LNCAP (cell line): ENCODE measurements around the gene CSTF1.

Experiments
- TF ChIP-seq, protein P1 (sequence below): fragments of 450-650 bp; IDR thresholded peaks from 2 replicates; pipeline ENCODE4 v1.5.1; 2017; ENCODE audit warnings: mild to moderate bottlenecking

Gene CSTF1

GRCh38 chr20:56350842-56351241 lies 41.6 kb upstream of the CSTF1 start:
- TF ChIP-seq, protein P1, sequence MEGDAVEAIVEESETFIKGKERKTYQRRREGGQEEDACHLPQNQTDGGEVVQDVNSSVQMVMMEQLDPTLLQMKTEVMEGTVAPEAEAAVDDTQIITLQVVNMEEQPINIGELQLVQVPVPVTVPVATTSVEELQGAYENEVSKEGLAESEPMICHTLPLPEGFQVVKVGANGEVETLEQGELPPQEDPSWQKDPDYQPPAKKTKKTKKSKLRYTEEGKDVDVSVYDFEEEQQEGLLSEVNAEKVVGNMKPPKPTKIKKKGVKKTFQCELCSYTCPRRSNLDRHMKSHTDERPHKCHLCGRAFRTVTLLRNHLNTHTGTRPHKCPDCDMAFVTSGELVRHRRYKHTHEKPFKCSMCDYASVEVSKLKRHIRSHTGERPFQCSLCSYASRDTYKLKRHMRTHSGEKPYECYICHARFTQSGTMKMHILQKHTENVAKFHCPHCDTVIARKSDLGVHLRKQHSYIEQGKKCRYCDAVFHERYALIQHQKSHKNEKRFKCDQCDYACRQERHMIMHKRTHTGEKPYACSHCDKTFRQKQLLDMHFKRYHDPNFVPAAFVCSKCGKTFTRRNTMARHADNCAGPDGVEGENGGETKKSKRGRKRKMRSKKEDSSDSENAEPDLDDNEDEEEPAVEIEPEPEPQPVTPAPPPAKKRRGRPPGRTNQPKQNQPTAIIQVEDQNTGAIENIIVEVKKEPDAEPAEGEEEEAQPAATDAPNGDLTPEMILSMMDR = no peak

- TF ChIP-seq, protein P1 = no peak
These were observed 39.9 kb upstream of the CSTF1 start for GRCh38 chr20:56352345-56353055.

DNA sequence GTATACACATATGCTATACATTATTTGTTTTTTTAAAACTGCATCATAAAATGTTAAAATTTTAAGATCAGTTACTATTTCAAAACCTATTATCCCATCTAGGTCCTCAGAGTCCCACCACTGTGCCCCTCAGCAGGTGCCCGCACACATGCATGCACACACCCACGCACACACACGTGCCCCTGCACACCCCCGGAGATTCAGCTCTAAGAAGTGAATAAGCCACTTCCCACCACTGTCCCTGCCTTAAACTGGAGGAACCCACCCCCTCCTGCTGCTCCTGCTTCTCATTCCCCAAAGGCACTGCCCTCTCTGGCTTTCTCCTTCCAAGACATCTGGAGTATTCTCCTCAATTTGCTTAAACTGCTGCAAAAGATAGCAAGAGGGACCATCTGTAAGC lies 39.1 kb upstream of the CSTF1 start:
- TF ChIP-seq, protein P1 = no peak

DNA sequence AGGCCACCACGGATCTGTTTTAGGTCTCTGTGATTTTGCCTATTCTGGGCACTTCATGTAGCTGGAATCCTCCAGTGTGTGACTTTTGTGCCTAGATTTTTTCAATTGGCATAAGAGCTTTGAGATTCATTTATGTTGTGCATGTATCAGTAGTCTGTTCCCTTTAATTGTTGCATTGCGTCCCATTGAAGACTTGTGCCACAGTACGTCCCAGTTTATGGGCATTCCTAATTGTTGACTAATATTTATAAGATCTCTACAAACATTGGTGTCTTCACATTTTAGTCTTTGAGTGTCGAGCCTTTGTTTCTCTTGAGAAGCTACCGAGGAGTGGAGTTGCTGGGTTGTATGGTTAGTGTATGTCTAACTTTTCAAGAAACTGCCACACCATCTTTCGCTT lies 34.4 kb upstream of the CSTF1 start:
- TF ChIP-seq, protein P1 = no peak

- TF ChIP-seq, protein P1 = no peak
These were observed 33.7 kb upstream of the CSTF1 start, which contains the start of gene FAM210B for GRCh38 chr20:56358600-56359211. Gene FAM210B (plus strand): TSS chr20:56358974. CDS start chr20:56359006, 32 bp downstream.

DNA sequence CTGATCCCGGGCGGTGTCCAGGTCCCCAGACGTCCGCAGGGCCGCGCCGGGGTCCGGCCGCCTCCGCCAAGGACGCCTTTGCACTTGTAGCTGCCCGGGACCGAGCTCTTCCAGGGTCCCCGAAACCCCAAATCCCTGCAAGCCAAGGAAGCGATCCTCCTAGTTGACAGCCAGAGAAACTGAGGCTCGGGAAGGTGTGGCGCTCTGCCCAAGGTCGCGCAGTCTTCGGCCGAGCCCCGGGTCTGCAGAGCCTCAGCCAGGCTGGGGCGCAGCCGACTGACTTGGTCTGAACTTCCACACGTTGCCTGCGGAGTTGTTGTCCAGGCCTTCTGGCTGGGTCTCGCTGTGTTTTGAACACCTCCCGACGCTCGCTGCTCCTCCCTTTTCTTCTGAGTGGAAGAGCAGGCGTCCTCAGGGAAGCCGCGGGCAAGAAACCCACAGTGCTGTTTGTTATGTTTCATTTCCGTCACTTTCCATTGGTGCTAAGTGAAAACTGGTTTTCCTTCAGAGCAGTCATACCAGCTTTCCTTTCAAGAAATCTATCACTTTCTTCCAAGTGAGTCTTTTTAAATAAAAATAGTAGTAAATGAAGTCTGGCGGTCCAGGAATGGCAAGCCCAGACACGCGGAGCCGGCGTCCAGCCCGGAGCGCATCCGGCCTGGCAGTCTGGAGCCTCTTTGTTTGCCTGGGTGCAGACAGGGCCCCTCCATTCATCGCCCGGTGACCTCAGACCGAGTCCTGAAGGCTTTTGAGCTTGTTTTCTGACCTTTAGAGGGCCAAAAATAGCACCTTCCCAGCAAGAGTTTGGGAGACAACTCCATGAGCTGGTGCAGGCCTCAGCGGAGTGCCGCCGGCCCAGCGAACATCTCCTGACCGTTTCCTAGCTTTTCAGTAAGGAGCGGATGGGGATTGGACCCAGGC lies 33.0 kb upstream of the CSTF1 start:
- TF ChIP-seq, protein P1 = no peak

DNA sequence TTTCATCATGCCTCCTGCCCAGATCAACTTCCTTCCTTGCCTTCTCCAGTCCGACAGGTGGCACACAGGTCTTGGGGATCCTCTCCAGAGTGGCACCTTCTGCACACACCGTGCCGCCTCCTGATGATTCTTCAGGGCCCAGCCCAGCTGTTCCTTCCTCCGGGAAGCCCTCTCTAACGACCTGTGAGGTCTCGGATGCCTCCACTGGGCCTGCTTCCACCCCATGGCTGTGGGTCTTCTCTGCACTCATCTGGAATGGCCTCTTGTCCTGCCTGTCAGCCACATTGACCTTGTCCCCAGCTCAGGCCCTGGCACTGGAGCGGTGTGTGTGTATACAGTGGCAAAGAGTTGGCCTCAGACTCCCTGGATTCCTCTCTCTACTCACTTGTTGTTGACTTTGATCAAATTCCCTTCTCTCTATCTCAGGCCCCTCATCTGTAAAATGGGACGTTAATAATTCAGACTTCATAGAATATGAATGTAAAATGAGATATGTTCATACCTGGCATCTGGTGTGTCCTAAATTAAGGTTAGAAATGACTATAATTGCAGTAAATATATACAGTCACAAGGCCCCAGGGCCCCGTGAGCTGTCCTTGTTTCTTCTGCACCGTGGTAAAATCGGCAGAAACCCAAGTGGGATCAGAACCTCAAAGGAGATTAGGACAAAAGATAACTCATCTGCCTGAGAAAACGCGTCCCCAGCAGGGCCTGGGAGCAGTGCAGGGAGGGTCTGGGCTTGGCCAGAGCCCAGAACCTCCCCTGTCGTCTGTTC lies 32.1 kb upstream of the CSTF1 start:
- TF ChIP-seq, protein P1 = no peak
